OCI-LY1 (cell line): Measurements from ENCODE around the gene TRIM60.
"Not testable (repeated sequence)": the region's sequence is repeated elsewhere in the genome, so short reads cannot be mapped to it uniquely, and the experiment has no call there.

Experiments used
- H2AFZ ChIP-seq: fragments of 200-600 bp; sonication (generic), shearing (Covaris generic); 2 replicates; pipeline ENCODE4 v1.6.0; 2014; ENCODE audit warnings: antibody characterized with exemption, mild to moderate bottlenecking, low read length
- H3F3A ChIP-seq: fragments of 200-600 bp; sonication (generic), shearing (Covaris generic); 2 replicates; pipeline ENCODE4 v1.6.0; 2014; ENCODE audit warnings: mild to moderate bottlenecking, antibody characterized with exemption, low read length, moderate library complexity; ENCODE audit not compliant: insufficient read depth
- H3K27ac ChIP-seq: fragments of 200-600 bp; sonication (generic); 2 replicates; pipeline ENCODE4 v1.5.1; 2014; ENCODE audit warnings: low read length, mixed run types, mild to moderate bottlenecking, low read depth; ENCODE audit not compliant: poor library complexity, severe bottlenecking
- H3K27me3 ChIP-seq: fragments of 200-600 bp; sonication (generic); 2 replicates; pipeline ENCODE4 v1.6.0; 2014; ENCODE audit warnings: antibody characterized with exemption, mild to moderate bottlenecking, low read length, moderate library complexity; ENCODE audit not compliant: insufficient read depth
- H3K36me3 ChIP-seq: fragments of 200-600 bp; sonication (generic); 2 replicates; pipeline ENCODE4 v1.6.1; 2014; ENCODE audit warnings: mild to moderate bottlenecking, antibody characterized with exemption, low read length, moderate library complexity, mixed read lengths; ENCODE audit not compliant: insufficient read depth
- H3K4me1 ChIP-seq: fragments of 200-600 bp; sonication (generic); 2 replicates; pipeline ENCODE4 v1.5.1; 2014; ENCODE audit warnings: mild to moderate bottlenecking, low read length, moderate library complexity; ENCODE audit not compliant: insufficient read depth, severe bottlenecking
- H3K4me2 ChIP-seq: fragments of 200-600 bp; sonication (generic), shearing (Covaris generic); 2 replicates; pipeline ENCODE4 v1.6.1; 2014; ENCODE audit warnings: low read length
- H3K4me3 ChIP-seq: fragments of 200-600 bp; sonication (generic); 2 replicates; pipeline ENCODE4 v1.5.1; 2014; ENCODE audit warnings: low read length, low read depth, mild to moderate bottlenecking, mixed read lengths; ENCODE audit not compliant: poor library complexity, severe bottlenecking
- H3K79me2 ChIP-seq: fragments of 200-600 bp; shearing (Covaris generic); 2 replicates; pipeline ENCODE4 v1.6.1; 2016; ENCODE audit warnings: mixed run types, low read length, mixed read lengths; ENCODE audit not compliant: insufficient read depth
- H3K9ac ChIP-seq: fragments of 200-600 bp; sonication (generic), shearing (Covaris generic); 2 replicates; pipeline ENCODE4 v1.6.1; 2014; ENCODE audit warnings: mild to moderate bottlenecking, low read length, mixed read lengths
- H3K9me2 ChIP-seq: fragments of 200-600 bp; sonication (generic), shearing (Covaris generic); 2 replicates; pipeline ENCODE4 v1.6.1; 2014; ENCODE audit warnings: low read depth, mild to moderate bottlenecking, low read length, mixed read lengths
- H3K9me3 ChIP-seq: fragments of 200-600 bp; shearing (Covaris generic); 2 replicates; pipeline ENCODE4 v1.6.1; 2014; ENCODE audit warnings: low read length, mixed read lengths
- H4K20me1 ChIP-seq: fragments of 200-600 bp; sonication (generic), shearing (Covaris generic); 2 replicates; pipeline ENCODE4 v1.6.0; 2016; ENCODE audit warnings: mild to moderate bottlenecking, low read length; ENCODE audit not compliant: insufficient read depth
- CTCF ChIP-seq: fragments of 200-600 bp; sonication (generic), shearing (Covaris generic); IDR thresholded peaks from 2 replicates; pipeline ENCODE4 v1.5.1; 2017; ENCODE audit warnings: mild to moderate bottlenecking, antibody characterized with exemption, low read length, moderate library complexity, mixed read lengths
- EZH2 ChIP-seq: fragments of 200-600 bp; sonication (generic), shearing (Covaris generic); IDR thresholded peaks from 2 replicates; pipeline ENCODE4 v1.8.0; 2017; ENCODE audit warnings: borderline replicate concordance, mixed run types, mild to moderate bottlenecking, antibody characterized with exemption, low read length, moderate library complexity, mixed read lengths

Gene TRIM60

DNA sequence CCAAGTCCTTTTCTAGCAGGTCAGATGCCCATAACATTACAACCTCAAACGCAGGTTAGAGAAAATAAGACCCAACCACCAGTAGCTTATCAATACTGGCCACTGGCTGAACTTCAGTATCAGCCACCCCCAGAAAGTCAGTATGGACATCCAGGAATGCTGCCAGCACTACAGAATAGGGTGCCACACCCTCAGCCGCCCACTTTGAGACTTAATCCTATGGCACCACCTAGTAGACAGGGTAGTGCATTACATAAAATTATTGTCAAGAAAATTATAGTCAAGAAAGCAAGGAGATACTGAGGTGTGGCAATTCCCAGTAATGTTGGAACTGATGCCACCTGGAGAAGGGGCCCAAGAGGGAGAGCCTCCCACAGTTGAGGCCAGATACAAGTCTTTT, 34.5 kb upstream of the TRIM60 start:
- Histone ChIP-seq H3F3A (no peaks in the 10 kb centered on the region), H3K9me2 (no peaks in the 10 kb centered on the region), H3K36me3 (no peaks in the 10 kb centered on the region), H3K4me3 (no peak overlapping the region), H3K9me3 (no peaks in the 10 kb centered on the region), H3K4me2 (no peak overlapping the region), H3K27ac (no peak overlapping the region), H4K20me1 (no peaks in the 10 kb centered on the region), H3K79me2 (no peaks in the 10 kb centered on the region), H2AFZ (no peak overlapping the region), H3K4me1 (no peaks in the 10 kb centered on the region), H3K9ac (no peak overlapping the region), H3K27me3 (no peaks in the 10 kb centered on the region)
- TF ChIP-seq EZH2 (no peak), CTCF (peak; percentile 51; the same call in 1 of the 2 replicates)

DNA sequence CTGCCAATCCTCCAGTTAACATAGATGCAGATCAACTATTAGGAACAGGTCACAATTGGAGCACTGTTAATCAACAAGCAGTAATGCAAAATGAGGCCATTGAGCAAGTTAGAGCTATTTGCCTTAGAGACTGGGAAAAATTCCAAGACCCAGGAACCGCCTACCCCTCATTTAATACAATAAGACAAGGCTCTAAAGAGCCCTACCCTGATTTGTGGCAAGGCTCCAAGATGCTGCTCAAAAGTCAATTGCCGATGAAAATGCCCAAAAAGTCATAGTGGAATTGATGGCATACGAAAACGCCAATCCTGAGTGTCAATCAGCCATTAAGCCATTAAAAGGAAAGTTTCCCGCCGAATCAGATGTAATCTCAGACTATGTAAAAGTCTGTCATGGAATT, 33.9 kb upstream of the TRIM60 start:
- no peaks in the 10 kb centered on the region for H3K79me2 ChIP-seq
- no peak overlapping the region for H3K9ac ChIP-seq
- no peaks in the 10 kb centered on the region for H3K9me2 ChIP-seq
- TF ChIP-seq EZH2 (no peak), CTCF (no peak)
- H3K36me3 ChIP-seq = no peaks in the 10 kb centered on the region
- no peak overlapping the region for H3K27ac ChIP-seq
- no peak overlapping the region for H2AFZ ChIP-seq
- no peaks in the 10 kb centered on the region for H3K27me3 ChIP-seq
- no peaks in the 10 kb centered on the region for H3F3A ChIP-seq
- no peaks in the 10 kb centered on the region for H3K4me1 ChIP-seq
- H4K20me1 ChIP-seq = no peaks in the 10 kb centered on the region
- no peak overlapping the region for H3K4me2 ChIP-seq
- no peak overlapping the region for H3K4me3 ChIP-seq
- no peaks in the 10 kb centered on the region for H3K9me3 ChIP-seq

- H3K27ac ChIP-seq, H3K4me2 ChIP-seq, H4K20me1 ChIP-seq, H3K4me3 ChIP-seq, H3F3A ChIP-seq, H3K36me3 ChIP-seq, H3K9me3 ChIP-seq, H3K27me3 ChIP-seq, H2AFZ ChIP-seq, H3K9me2 ChIP-seq, H3K79me2 ChIP-seq, H3K4me1 ChIP-seq, H3K9ac ChIP-seq: not testable (repeated sequence)
These were observed 33.2 kb upstream of the TRIM60 start for GRCh38 chr4:164998526-164999080.

- H3K79me2 ChIP-seq, H2AFZ ChIP-seq, H3K27me3 ChIP-seq, H3K4me1 ChIP-seq, H3K4me2 ChIP-seq, H3K9me3 ChIP-seq, H3K4me3 ChIP-seq, H3K9ac ChIP-seq, H3K9me2 ChIP-seq, H3K36me3 ChIP-seq, H3K27ac ChIP-seq, H4K20me1 ChIP-seq, H3F3A ChIP-seq: not testable (repeated sequence)
These were observed 29.8 kb upstream of the TRIM60 start for GRCh38 chr4:165001957-165002356.
